ENCODE results near the gene KIDINS220. TPM values are rescaled to one million over a fixed set of nuclear protein-coding genes. Genes with fewer than 3 reads are reported as not detected.

The KIDINS220 gene
- total RNA-seq, 2 donors from 2014 or later: 36.1 to 49.9 TPM

- H3K27me3 ChIP-seq: no peaks in the 10 kb centered on the region
- H3K27ac ChIP-seq: no peak overlapping the region
- H3K4me3 ChIP-seq: no peak overlapping the region
- H3K36me3 ChIP-seq: no peaks in the 10 kb centered on the region
- H3K4me1 ChIP-seq: peaks cover 0 to 44% of the 10 kb centered on the region in 2 donors
- TF ChIP-seq CTCF (IDR thresholded peaks at IDR 0.05): no peak
- no peak for DNase-seq (ENCODE audit: low spot score)
- no peaks in the 10 kb centered on the region for H3K9me3 ChIP-seq
These were observed 3.6 kb downstream of the KIDINS220 start for GRCh38 chr2:8833853-8834252.

DNA sequence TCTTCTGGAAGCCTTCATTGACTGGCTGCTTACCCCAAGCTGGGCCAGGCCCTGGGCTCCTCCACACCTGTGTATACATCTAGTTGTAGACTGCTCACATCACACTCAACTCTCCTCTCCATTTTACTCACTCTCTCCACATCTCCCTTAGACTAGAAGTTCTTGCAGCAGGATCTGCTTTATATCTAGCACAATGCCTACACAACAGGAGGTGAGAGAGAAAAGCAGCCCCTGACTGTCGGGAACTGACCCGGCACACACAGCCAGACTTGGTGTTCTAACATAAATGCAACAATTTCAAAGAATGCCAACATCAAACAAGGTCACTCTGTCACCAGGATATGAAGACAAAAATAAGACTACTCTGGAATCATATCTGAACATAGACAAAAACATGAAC, 5.9 kb downstream of the KIDINS220 start:
- H3K9me3 ChIP-seq: no peaks in the 10 kb centered on the region
- no peak overlapping the region for H3K4me3 ChIP-seq
- TF ChIP-seq CTCF (IDR thresholded peaks at IDR 0.05): no peak
- H3K27ac ChIP-seq: no peak overlapping the region
- H3K27me3 ChIP-seq: no peaks in the 10 kb centered on the region
- H3K4me1 ChIP-seq: peaks cover 0 to 38% of the 10 kb centered on the region in 2 donors
- no peak for DNase-seq (ENCODE audit: low spot score)
- no peaks in the 10 kb centered on the region for H3K36me3 ChIP-seq

GRCh38 chr2:8827729-8828128, 9.7 kb downstream of the KIDINS220 start:
- Histone ChIP-seq H3K4me3 (no peak overlapping the region), H3K9me3 (no peaks in the 10 kb centered on the region), H3K27me3 (no peaks in the 10 kb centered on the region), H3K4me1 (peaks cover 0 to 9% of the 10 kb centered on the region in 2 donors), H3K27ac (no peak overlapping the region), H3K36me3 (peaks cover 6% of the 10 kb centered on the region)
- no peak for TF ChIP-seq CTCF (IDR thresholded peaks at IDR 0.05)
- DNase-seq (ENCODE audit: low spot score): no peak

DNA sequence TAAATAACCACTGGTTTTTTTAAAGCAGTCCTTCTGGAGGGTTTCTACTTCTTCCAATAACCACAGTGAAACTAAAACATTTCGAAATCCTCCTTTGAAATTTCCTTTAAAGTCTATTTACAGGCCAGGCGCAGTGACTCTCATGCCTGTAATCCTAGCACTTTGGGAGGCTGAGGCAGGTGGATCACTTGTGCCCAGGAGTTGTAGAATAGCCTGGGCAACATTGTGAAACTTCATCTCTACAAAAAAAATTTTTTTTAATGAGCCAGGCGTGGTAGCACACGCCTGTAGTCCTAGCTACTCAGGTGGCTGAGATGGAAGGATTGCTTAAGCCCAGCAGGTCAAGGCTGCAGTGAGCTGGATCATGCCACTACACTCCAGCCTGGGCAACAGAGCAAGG, 15.2 kb downstream of the KIDINS220 start:
- Histone ChIP-seq H3K4me1 (peaks cover 0 to 26% of the 10 kb centered on the region in 2 donors), H3K9me3 (no peaks in the 10 kb centered on the region), H3K27ac (no peak overlapping the region), H3K4me3 (no peak overlapping the region), H3K27me3 (no peaks in the 10 kb centered on the region), H3K36me3 (peaks cover 9% of the 10 kb centered on the region)
- no peak for DNase-seq (ENCODE audit: low spot score)
- no peak for TF ChIP-seq CTCF (IDR thresholded peaks at IDR 0.05)

- no peak for TF ChIP-seq CTCF (IDR thresholded peaks at IDR 0.05)
- peak; percentile 77 for DNase-seq (ENCODE audit: low spot score)
- peak overlapping the region in 1 of 2 donors; percentile 26 for H3K27ac ChIP-seq
- H3K9me3 ChIP-seq: no peaks in the 10 kb centered on the region
- H3K4me3 ChIP-seq: no peak overlapping the region
- H3K27me3 ChIP-seq: no peaks in the 10 kb centered on the region
- peaks cover 0 to 26% of the 10 kb centered on the region in 2 donors for H3K4me1 ChIP-seq
- peaks cover 13% of the 10 kb centered on the region for H3K36me3 ChIP-seq
These were observed 15.9 kb downstream of the KIDINS220 start for GRCh38 chr2:8821276-8822217.

All from right atrium auricular region (tissue), 2 donors.